Uterus (tissue), 4 donors: ENCODE results near the gene DLST. TPM values are rescaled to one million over a fixed set of nuclear protein-coding genes. Genes with fewer than 3 reads are reported as not detected.
"Not testable (repeated sequence)": the region's sequence is repeated elsewhere in the genome, so short reads cannot be mapped to it uniquely, and the experiment has no call there.

Experiments used
- DNase-seq, 2 donors: peaks; one replicate each; pipeline ENCODE4 v3.0.0-alpha.2; 2019 to 2020
- H3K27ac ChIP-seq, 2 donors: fragments of 200-600 bp; sonication (generic); 1 replicate in 1 of 2; 2 replicates in 1 of 2; pipeline ENCODE4 v1.5.1; 2016 to 2018
- H3K27me3 ChIP-seq, 2 donors: fragments of 200-600 bp; sonication (generic); one replicate each; pipeline ENCODE4 v1.5.1; 2018 to 2019; ENCODE audit warnings: control low read depth in 1 of 2
- H3K36me3 ChIP-seq, 2 donors: fragments of 200-600 bp; sonication (generic); one replicate each; pipeline ENCODE4 v1.5.1; 2019; ENCODE audit warnings: control low read depth in 1 of 2
- H3K4me1 ChIP-seq, 2 donors: fragments of 200-600 bp; sonication (generic); one replicate each; pipeline ENCODE4 v1.5.1; 2018 to 2019; ENCODE audit warnings: control low read depth in 1 of 2
- H3K4me3 ChIP-seq, 2 donors: fragments of 200-600 bp; sonication (generic); 1 replicate in 1 of 2; 2 replicates in 1 of 2; pipeline ENCODE4 v1.5.1; 2018 to 2019; ENCODE audit warnings: mild to moderate bottlenecking in 1 of 2
- H3K9me3 ChIP-seq, 2 donors: fragments of 200-600 bp; sonication (generic); one replicate each; pipeline ENCODE4 v1.5.1; 2019; ENCODE audit warnings: control low read depth in 1 of 2
- POLR2A ChIP-seq, 2 donors: fragments of 450-650 bp; IDR thresholded peaks; one replicate each; pipeline ENCODE4 v1.6.1; 2016; ENCODE audit warnings: antibody characterized with exemption in 2 of 2, mild to moderate bottlenecking in 1 of 2, moderate library complexity in 1 of 2
- intact Hi-C: fragments of 100-400 bp; cut with DNase I; formaldehyde crosslinking; loops from one replicate; pipeline ENCODE4 v1.15.1; 2023; ENCODE audit warnings: low total_unique reads
- total RNA-seq, 4 donors: library from RNA; depleted of rRNA in 3 of 4; stranded (reverse); fragments of >200 nt in 3 of 4; gene quantifications; one replicate each; pipeline versions ENCODE4 v1.1.0 to v1.2.4, GENCODE V29; 2014 to 2023
- TF ChIP-seq, protein P1 (sequence below), 4 experiments: fragments of 200-600 bp in 2 of 4; fragments of 450-650 bp in 2 of 4; sonication (generic) in 2 of 4; IDR thresholded peaks; one replicate each; pipeline ENCODE4 v1.5.1; 2016 to 2019; ENCODE audit warnings: antibody characterized with exemption in 4 of 4, mild to moderate bottlenecking in 2 of 4, moderate library complexity in 1 of 4
- donor health status: DM: yes; HTN: yes; CAD: no.

The DLST gene
- total RNA-seq, 4 donors from 2014 or later: 31.8 to 77.2 (median 62.7) TPM

DNA sequence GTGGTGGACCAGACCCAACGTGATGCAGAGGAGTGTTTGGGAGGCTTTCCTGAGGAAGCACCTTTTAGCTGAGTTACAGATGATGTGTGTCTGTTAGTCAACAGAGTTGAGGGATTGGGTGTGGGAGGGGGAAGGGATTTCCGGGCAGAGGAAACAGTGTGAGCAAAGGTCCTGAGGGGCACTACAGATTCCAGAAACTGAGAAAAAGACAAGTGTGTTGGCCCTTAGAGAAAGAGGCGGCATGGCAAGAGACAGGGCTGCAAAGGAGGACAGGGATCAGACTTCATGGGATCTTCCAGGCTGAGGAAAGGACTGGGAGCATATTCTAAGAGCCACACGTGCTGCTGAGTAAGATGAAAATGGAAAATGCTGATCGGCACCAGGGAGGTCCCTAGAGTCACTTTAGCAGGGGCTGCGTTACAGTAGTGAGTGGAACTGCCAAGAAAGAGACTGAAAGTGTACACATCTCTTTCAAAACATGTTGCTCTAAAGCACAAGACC lies 50.7 kb downstream of the DLST start:
- H3K9me3 ChIP-seq: no peaks in the 10 kb centered on the region
- no peaks in the 10 kb centered on the region for H3K4me1 ChIP-seq
- TF ChIP-seq POLR2A (IDR thresholded peaks at IDR 0.05): no peak
- TF ChIP-seq, protein P1, sequence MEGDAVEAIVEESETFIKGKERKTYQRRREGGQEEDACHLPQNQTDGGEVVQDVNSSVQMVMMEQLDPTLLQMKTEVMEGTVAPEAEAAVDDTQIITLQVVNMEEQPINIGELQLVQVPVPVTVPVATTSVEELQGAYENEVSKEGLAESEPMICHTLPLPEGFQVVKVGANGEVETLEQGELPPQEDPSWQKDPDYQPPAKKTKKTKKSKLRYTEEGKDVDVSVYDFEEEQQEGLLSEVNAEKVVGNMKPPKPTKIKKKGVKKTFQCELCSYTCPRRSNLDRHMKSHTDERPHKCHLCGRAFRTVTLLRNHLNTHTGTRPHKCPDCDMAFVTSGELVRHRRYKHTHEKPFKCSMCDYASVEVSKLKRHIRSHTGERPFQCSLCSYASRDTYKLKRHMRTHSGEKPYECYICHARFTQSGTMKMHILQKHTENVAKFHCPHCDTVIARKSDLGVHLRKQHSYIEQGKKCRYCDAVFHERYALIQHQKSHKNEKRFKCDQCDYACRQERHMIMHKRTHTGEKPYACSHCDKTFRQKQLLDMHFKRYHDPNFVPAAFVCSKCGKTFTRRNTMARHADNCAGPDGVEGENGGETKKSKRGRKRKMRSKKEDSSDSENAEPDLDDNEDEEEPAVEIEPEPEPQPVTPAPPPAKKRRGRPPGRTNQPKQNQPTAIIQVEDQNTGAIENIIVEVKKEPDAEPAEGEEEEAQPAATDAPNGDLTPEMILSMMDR (IDR thresholded peaks at IDR 0.05): no peak
- DNase-seq: peak in 1 of 2 donors; percentile 20
- no peak overlapping the region for H3K4me3 ChIP-seq
- peak overlapping the region; percentile 12 to 43 for H3K27ac ChIP-seq
- H3K36me3 ChIP-seq: no peaks in the 10 kb centered on the region
- intact Hi-C loops: no loop called here
- H3K27me3 ChIP-seq: no peaks in the 10 kb centered on the region

DNA sequence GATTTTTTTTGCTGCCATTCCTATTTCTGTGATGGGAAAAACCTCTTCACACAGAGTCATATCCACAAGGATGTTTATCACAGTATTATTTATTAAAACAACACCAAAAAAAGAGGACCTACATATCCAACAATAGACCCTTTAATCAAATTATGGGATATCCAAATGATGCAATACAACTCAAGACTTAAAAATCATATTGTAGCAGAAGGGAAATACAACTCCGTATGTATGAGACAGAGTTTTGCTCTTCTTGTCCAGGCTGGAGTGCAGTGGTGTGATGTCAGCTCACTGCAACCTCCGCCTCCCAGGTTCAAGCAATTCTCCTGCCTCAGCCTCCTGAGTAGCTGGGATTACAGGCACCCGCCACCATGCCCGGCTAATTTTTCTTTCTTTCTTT lies 51.2 kb downstream of the DLST start:
- H3K9me3 ChIP-seq, DNase-seq, H3K27me3 ChIP-seq, H3K36me3 ChIP-seq, intact Hi-C loops, H3K4me3 ChIP-seq, H3K4me1 ChIP-seq: not testable (repeated sequence)
- H3K27ac ChIP-seq: peak overlapping the region in 1 of 2 donors; percentile 43

DNA sequence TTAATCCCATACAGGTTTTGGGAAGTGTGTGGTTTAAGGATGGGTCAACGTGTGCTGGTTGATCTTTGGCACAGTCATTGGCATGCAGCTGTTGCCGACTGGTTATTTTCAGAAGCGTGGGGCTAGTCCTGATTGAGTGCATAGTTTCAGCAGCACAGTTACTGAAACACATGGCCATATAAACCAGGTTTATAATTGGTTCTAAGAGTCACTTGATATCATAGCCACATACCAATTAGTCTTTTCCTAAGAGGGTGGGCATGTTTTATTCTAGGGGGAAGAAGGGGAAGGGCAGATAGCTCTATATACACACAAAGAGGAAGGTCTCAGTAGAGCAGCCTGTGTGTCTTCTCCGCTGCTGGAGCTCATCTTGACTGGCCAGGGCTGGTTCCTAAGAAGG lies 52.3 kb downstream of the DLST start:
- DNase-seq: no peak
- Histone ChIP-seq H3K27me3 (no peaks in the 10 kb centered on the region), H3K27ac (no peak overlapping the region), H3K4me3 (no peak overlapping the region), H3K9me3 (no peaks in the 10 kb centered on the region), H3K4me1 (no peaks in the 10 kb centered on the region), H3K36me3 (no peaks in the 10 kb centered on the region)
- TF ChIP-seq POLR2A (IDR thresholded peaks at IDR 0.05): no peak
- TF ChIP-seq, protein P1 (IDR thresholded peaks at IDR 0.05): no peak
- intact Hi-C loops: no loop called here

DNA sequence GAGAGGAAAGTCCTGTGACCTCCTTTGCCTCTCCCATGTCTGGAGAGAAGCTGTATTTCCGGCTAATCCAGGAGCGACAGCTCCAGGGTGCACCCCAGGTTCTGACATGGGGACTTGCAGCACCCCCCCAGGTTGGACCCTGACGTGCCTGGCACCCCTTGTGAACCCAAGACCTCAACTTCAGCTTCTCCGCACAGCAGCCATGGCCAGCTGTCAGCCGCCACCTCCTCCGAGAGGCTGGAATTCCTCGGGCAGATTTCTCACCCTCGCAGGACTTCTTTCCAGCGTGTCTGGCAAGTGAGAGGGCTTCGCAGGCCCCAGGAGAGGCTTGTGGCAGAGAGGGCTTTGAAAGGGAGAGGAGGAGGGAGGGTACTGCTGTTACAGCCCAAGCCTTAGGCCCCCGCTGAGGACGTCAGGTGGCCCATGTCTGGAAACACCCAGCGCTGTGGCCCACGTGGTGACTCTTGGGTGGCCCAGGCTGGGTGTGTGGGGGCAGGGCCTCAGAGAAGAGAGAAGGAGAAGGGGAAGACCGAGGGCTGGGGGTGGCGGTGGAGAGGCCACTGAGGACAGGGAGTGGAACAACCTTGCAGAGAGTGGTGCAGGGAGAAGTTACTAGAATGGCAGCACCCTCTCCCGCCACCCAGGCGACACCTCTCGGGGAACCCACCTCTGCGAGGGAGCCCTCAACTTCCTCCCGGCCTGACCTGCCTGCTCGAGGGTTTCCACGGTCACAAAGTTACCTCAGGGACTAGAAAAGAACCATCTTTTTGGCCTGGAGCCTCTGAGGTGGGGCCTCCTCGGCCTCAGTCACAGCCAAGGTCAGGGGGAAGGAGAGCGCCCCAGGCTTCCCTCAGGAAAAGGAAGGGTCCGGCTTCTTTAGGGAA lies 53.0 kb downstream of the DLST start:
- peaks cover 0 to 2% of the 10 kb centered on the region in 2 donors for H3K4me1 ChIP-seq
- peak overlapping the region in 1 of 2 donors; percentile 20 for H3K27ac ChIP-seq
- H3K27me3 ChIP-seq: no peaks in the 10 kb centered on the region
- DNase-seq: no peak
- no peaks in the 10 kb centered on the region for H3K36me3 ChIP-seq
- H3K9me3 ChIP-seq: no peaks in the 10 kb centered on the region
- H3K4me3 ChIP-seq: no peak overlapping the region
- no peak for TF ChIP-seq POLR2A (IDR thresholded peaks at IDR 0.05)
- TF ChIP-seq, protein P1 (IDR thresholded peaks at IDR 0.05): no peak
- intact Hi-C loops: no loop called here

DNA sequence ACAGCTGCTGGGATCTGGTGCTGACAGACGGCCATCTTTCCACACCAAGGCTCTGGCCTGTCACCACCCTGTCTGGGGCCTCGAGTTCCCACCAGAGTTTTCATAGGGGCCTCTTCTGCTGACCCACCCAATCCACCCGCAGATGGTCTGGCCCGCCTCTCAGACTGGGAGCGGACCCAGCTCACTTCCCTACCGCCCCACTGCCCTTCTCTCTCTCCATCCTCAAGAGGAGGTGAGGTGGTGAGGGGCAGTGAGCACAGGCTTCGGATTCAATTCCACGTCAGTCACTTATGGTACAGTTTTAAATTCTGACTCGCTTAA lies 53.6 kb downstream of the DLST start:
- Histone ChIP-seq H3K4me1 (peaks cover 0 to 8% of the 10 kb centered on the region in 2 donors), H3K4me3 (no peak overlapping the region), H3K27ac (no peak overlapping the region), H3K9me3 (no peaks in the 10 kb centered on the region), H3K36me3 (no peaks in the 10 kb centered on the region), H3K27me3 (no peaks in the 10 kb centered on the region)
- TF ChIP-seq, protein P1 (IDR thresholded peaks at IDR 0.05): no peak
- no peak for TF ChIP-seq POLR2A (IDR thresholded peaks at IDR 0.05)
- DNase-seq: no peak
- intact Hi-C loops: no loop called here
